Activated CD4-positive, alpha-beta T cell treated with anti-CD3 and anti-CD28 coated beads, Interleukin-2, amount 50 U/mL, for 48 hours (primary cell): ENCODE data around the gene ABL1.

Experiments used
- DNase-seq, 2 experiments: peaks; one replicate each; pipeline ENCODE4 v3.0.0-alpha.2; 2020

The ABL1 gene

GRCh38 chr9:130852801-130853200, 17.7 kb downstream of the ABL1 start:
- DNase-seq: no peak

DNA sequence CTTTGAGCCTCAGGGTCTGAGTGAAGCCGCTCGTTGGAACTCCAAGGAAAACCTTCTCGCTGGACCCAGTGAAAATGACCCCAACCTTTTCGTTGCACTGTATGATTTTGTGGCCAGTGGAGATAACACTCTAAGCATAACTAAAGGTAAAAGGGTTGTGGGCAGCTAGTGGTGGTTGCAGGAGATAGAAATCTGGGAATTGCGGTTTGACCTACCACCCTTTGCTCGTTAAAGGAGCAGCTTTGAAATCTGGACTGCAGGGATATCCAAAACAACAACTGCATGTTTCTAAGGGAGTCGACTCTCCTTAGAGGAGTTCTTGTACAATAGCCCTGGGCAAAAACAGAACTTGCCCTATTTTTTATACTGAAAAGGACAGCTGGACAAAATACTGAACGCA, 19.0 kb downstream of the ABL1 start:
- no peak for DNase-seq

- DNase-seq: no peak
These were observed 19.8 kb downstream of the ABL1 start for GRCh38 chr9:130854835-130855234.

GRCh38 chr9:130856474-130856873, 21.4 kb downstream of the ABL1 start:
- no peak for DNase-seq

DNA sequence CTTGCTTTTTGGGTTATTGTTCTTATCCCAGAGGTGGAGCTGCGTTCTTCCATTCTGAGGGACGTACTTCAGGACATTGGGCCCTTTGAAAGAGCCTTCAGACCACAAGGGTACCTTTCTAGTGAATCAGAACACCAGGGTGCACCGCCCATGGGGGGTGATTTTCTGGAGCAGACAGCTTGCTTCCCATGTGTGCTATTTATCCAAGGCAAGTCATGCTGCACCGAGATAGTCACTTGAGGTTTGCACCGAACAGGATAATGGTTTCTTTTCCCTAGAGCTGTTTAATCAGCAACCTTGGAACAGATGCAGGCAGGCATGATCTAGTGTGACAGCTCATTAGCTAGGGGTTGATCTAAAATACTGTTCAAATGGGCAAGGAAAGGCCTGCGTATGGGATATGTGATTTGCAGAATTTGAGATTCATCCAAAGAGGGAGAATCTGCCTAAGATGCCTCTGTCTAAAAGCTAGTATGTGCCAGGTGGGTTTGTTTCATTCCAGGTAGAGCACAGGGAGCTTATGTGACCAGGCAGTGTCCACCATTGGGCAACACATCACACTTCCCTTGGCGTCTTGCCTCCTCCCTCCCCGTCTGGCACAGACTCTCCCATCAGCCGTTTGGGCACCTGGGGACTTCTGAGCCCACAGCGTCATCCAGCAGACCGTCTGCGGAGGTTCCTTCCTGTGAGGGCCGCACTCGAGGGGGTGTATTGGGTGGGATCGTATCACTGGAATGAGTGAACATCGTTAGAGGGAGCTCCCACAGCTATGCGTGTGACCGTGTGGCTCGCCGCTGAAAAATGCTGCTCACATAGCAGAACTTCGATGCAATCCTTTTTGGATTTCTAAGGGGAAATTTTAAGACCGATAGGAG, 23.0 kb downstream of the ABL1 start:
- DNase-seq: no peak

DNA sequence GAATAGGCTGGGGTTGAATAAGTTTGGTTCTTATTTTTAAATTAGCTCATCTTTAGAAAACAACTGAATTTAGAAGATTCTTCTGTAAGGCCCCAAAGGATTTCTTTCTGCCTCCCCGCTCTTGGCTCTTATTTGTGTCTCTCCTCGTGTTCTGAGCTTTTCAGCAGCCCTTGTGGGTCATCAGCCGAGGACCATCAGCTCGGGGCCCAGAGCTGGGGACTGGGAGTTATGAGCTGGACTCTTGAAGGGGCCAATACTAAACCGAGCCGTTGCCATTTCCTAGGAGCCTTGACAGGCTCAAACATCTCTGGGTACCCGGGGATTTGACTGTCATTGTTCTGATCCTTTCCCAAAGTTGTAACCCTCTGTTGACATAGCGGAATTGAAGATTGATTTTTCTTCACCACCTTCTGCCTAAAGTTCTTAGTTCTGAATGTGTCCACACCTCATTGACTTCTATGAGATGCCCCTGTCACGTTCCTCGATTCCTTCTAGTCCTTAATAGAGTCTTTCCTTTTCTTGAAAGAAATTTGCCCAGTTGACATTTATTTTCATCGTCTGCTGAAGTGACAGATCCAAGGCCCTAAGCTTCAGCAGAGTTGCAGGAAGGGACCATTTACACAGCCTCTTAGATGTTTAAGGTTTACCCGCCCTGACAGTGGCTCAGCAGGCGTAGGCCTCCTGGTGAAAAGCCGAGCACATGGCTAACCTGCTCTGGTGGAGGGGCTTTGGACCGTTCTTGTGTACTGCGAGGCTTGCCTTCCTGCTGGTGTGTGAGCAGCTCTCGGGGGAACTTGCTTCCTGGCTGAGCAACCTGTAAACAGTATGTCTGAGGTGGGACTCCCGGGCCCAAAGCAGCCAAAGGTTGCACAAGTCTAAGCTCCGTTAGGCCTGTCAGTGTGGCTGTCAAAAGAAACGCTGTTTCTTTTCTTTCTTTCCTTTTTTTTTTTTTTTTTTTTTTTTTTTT, 24.0 kb downstream of the ABL1 start:
- DNase-seq: no peak

DNA sequence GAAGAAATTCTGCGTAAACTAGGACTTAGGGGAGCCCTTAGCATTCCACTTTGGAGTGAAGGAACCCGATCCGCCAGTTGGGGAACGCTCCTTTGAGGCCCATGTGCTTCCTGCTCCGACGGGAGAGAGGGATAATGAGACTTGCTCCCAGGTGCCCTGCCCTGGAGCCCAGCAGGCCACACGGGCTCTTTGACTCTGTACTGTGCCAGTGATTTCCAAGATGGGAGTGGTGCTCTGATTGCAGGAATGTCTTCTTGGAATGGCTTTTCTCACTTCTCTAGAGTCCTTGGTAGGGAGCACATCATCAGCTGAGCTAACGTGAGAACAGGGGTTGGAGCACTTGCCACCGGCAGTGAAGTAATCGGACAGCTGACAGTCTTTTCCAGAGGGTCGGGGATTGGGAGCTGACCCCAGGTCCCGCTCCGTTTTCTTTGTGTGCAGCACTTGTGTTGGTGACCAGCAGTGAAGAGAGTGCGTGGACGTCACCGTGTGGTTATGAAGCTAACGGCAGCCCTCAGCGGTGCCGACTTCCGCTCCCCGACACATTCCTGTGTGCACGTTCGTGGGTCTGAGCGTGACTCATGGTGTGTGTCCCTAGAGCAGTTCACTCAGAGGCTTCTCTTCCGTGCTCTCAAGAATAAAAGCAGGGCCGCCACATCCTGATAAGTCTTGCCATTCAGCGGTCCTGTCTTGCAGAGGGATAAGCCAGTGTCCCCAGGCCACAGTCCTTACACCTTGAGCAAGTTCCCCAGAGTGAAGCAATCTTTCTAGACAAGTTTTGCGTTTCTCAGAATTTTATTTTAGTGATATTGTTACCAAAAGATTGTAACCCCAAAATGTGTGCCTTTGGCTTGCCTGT, 25.6 kb downstream of the ABL1 start:
- DNase-seq: no peak

DNA sequence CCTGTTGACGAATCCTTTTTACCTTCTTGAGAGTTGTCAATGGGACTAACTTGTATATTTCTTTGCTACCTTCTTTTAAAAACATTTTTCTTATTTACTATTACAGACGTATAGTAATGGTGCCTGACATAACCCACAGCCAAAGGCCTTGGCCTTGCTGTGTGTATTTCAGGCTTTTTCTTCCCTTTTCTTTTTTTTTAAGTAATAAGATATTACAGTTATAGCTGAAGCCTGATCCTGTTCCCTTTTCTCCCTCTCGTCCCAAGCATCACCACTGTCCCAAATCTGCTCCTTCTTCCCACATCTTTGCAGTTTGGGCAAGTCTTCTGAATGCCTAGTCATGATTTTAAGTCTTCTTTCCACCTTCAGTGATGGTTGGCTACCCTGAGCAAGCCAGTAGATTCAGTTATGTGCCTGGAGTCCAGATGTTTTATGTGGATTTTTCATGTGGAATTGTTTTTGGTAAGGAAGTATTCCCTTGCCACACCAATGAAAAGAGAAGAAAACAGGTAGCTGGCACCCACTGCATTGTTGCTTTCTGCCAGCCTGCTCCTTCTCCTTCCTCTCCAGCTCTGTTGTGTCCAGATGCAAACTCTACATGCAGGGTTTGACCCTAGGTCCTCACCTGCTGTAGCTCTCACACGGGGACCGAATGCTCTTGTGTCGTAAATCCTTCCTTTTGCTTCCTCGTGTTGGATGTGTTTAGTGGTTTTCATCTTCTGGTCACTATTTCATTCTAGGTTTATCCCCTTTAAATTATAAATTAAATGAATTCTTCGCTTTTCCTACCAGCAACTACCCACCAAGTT, 26.5 kb downstream of the ABL1 start:
- no peak for DNase-seq

GRCh38 chr9:130862217-130862616, 27.2 kb downstream of the ABL1 start:
- DNase-seq: no peak

DNA sequence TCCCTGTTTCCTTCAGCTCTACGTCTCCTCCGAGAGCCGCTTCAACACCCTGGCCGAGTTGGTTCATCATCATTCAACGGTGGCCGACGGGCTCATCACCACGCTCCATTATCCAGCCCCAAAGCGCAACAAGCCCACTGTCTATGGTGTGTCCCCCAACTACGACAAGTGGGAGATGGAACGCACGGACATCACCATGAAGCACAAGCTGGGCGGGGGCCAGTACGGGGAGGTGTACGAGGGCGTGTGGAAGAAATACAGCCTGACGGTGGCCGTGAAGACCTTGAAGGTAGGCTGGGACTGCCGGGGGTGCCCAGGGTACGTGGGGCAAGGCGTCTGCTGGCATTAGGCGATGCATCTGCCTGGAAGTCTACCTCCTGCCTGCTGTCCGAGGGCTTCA, 27.7 kb downstream of the ABL1 start:
- no peak for DNase-seq

DNA sequence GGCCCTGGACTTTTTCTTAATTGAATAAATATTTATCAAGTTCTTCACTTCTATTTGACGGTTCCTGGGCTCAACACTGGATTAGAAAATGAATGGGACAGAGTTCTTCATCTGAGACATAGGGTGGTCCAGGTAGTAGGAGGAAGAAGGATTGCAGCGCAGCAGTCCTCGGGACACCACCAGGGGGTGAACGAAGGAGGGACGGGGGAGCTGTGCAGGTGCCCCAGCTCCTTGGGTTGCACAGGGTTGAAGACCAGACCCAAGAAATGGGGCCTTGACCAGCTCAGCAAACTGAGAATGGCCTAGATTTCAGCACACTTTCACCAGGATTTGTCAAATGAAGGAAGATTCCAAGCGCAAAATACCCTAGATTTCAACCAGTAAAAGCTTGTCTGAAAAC, 29.5 kb downstream of the ABL1 start:
- no peak for DNase-seq

GRCh38 chr9:130865921-130866320, 30.9 kb downstream of the ABL1 start:
- no peak for DNase-seq

- DNase-seq: peak; percentile 61 to 70
These were observed 31.5 kb downstream of the ABL1 start for GRCh38 chr9:130866474-130866965.

DNA sequence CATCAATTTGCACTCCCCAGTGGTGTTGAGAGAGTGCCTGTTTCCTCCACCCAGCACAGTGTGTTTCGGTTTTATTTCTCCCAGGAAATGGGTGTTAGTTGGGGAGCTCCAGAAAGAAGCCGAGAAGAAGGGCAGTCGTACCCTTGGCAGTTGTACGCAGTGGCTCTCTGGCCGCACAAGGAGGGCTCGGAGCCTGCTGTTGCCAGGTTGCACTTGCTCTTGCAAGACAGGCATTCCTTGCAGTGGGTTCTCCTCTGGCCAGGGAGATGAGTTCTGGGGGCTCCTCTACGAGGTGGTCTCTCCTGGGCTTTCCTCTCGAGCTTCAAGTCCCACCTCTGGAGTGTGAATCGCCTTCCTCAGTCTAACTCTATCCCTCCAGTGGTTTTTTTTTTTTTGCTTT, 32.5 kb downstream of the ABL1 start:
- no peak for DNase-seq

GRCh38 chr9:130868230-130868629, 33.2 kb downstream of the ABL1 start:
- DNase-seq: no peak

DNA sequence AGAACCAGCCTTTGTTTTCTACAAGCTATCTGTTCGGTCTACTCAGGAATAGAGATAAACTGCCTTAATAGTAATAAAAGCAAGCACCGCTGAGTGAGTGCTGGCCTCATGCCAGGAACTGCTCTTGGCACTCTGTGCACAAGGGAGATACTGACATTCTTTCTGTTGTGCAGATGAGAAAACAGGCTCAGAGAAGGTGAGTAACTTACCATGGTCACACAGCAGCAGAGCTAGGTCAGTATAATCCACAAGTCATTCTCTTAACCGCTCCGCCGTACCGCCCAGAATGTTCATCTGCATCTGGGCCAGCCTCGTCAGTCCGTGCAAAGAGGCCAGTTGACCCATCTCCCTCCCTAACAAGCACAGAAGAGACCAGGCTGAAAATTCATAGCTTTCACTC, 34.2 kb downstream of the ABL1 start:
- DNase-seq: no peak

- no peak for DNase-seq
These were observed 35.7 kb downstream of the ABL1 start for GRCh38 chr9:130870491-130871381.

DNA sequence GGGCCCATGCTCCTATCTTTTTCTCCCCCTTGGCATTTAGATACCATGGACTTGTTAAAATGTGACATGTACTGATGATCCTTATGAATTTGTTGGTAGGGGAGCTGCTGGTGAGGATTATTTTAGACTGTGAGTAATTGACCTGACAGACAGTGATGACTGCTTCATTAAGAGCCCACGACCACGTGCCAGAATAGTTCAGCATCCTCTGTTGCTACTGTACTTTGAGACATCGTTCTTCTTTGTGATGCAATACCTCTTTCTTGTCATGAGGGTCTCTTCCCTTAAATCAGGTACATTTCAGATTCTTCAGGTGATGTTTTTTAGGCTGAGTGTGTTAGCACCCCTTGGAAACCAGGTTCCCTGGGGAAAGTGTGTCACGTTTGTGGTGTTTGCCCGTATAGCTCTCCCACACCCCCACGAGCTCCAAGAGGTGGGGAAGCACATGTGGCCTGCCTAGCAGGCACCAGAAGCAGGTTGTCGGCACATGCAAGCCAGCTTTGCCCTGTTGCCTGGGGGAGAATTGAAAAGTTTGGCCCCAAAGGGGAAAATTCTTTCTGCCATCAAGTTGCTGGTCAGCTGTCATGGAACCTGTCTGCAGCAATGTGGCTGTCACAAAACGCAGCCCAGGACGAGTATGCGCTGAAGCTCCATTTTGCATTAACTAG, 36.5 kb downstream of the ABL1 start:
- DNase-seq: no peak

GRCh38 chr9:130872093-130872492, 37.0 kb downstream of the ABL1 start:
- DNase-seq: no peak

DNA sequence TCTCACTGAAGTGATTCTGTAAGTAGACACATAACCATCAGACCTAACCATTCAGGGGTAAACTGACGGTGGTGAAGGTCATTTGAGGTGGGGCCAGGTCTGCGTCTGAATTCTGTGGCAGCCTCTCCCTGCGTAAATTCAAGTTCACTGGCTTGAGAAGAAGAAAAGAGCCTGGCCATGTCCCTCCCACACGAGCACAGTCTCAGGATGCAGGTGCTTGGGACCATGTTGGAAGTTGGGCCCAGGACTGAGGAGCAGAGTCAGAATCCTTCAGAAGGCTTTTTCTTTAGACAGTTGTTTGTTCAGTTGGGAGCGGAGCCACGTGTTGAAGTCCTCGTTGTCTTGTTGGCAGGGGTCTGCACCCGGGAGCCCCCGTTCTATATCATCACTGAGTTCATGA, 37.5 kb downstream of the ABL1 start:
- no peak for DNase-seq
